ENCODE results near the gene UNC80.

The UNC80 gene

DNA sequence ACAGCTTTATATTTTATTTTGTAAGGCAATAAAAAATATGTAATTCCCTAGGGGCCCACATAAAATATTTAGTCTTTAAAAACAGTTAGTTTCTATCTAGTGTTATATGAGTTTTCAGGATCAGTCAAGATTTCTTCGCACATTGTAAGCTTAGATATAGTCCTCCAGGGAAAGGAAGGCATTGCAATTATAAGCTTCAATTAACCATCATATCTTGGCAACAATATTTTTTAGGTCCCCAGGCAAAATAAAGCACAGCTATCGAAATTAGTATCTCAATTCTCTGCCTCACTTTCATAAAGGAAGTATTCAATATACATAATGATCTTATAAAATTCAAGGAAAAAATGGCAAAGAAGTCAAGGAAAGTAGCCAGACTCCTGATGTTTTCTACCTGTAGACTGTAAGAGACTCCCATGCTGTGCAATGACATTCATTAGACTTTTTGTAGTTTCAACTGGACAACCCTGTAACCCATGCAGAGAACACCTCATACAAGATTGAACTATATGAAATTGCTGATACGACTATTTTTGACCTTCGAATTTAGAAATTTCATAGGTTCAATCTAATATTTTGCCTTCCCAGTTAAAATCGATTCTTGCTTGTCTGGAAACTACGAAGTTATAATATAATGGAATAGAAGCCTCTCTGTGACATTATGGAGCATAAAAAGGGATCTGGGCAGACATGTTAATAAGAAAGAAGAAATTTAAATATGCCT lies 96.8 kb downstream of the UNC80 start:
- DNase-seq (ENCODE audit: low read depth) = no peak
- TF ChIP-seq, protein P1, sequence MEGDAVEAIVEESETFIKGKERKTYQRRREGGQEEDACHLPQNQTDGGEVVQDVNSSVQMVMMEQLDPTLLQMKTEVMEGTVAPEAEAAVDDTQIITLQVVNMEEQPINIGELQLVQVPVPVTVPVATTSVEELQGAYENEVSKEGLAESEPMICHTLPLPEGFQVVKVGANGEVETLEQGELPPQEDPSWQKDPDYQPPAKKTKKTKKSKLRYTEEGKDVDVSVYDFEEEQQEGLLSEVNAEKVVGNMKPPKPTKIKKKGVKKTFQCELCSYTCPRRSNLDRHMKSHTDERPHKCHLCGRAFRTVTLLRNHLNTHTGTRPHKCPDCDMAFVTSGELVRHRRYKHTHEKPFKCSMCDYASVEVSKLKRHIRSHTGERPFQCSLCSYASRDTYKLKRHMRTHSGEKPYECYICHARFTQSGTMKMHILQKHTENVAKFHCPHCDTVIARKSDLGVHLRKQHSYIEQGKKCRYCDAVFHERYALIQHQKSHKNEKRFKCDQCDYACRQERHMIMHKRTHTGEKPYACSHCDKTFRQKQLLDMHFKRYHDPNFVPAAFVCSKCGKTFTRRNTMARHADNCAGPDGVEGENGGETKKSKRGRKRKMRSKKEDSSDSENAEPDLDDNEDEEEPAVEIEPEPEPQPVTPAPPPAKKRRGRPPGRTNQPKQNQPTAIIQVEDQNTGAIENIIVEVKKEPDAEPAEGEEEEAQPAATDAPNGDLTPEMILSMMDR (IDR thresholded peaks at IDR 0.05; ENCODE audit: low read depth, low read length, missing control alignments) = no peak

DNA sequence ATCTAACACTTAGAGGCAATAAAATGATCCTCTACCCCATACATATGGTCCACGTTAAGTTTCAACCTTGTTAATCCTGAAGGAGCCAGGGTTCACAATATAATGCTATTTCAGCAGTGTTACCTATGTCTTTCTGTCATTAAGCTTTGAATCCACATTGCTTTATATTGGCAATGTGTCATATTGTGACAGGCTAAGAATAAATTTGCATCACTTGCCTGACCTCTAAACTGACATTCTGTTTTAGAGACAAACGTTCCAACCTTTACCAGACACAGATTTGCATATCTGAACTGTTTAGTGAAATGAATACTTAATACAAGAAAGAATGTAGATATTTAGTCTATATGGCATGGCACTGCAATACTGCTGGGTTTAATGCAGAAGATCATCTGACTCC lies 98.4 kb downstream of the UNC80 start:
- no peak for DNase-seq (ENCODE audit: low read depth)
- H3K4me3 ChIP-seq (ENCODE audit: low read depth, low read length) = no peak overlapping the region
- TF ChIP-seq, protein P1 (IDR thresholded peaks at IDR 0.05; ENCODE audit: low read depth, low read length, missing control alignments) = no peak

More for the DNA sequence above, 96.8 kb downstream of the UNC80 start:
- no peak overlapping the region for H3K4me3 ChIP-seq (ENCODE audit: low read depth, low read length)

DNA sequence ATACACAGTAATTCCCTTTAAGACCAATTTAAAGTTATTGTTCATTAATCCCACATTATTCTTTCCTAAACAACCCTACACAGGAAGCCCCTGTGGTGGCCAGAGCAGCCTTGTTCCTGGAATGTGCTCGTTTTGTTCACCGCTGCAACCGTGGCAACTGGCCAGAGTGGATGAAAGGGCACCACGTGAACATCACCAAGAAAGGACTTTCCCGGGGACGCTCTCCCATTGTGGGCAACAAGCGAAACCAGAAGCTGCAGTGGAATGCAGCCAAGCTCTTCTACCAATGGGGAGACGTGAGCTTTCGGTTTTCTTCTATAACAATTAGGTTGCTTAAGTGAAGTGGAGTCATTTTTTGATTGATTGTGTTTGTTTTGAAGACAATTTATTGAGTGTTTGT lies 101.0 kb downstream of the UNC80 start:
- DNase-seq (ENCODE audit: low read depth) = no peak
- H3K4me3 ChIP-seq (ENCODE audit: low read depth, low read length) = no peak overlapping the region
- TF ChIP-seq, protein P1 (IDR thresholded peaks at IDR 0.05; ENCODE audit: low read depth, low read length, missing control alignments) = no peak

DNA sequence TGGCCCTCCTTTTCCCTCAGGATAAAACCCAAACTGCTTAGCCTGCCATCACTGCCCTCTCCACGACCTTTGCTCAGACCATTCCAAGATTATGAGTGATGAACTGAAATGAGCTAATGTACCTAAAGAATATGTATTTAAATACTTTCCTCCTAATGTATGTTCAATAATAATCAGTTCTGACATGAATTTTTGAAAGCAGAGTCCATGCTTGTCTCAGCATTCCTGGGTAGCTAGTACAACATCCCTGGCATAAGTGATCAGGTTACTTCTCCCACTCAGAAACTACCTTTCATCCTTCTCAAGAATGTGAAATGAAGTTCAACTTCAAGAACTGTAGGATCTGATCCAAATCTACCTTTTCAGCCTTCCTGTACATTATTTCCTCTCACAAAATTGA lies 103.6 kb downstream of the UNC80 start:
- TF ChIP-seq, protein P1 (IDR thresholded peaks at IDR 0.05; ENCODE audit: low read depth, low read length, missing control alignments) = no peak
- DNase-seq (ENCODE audit: low read depth) = no peak
- no peak overlapping the region for H3K4me3 ChIP-seq (ENCODE audit: low read depth, low read length)

DNA sequence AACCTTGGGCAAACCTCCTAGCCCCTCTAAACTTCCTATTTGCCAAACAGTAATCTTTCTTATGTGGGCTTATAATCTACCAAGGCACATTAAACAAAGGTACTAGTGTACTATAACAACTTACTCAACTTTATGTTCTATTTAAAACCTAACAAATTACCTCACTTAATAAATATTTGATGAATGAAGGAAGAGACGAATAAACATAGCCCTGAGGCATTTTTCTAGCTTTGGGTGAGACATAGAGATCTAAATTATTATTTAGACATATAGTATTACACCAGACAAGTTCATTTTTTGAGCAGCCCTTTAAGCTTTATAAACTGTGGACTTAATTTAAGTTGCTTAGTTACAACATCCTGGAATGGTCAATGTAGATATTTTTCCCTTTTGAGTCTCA lies 104.6 kb downstream of the UNC80 start:
- DNase-seq (ENCODE audit: low read depth) = no peak
- TF ChIP-seq, protein P1 (IDR thresholded peaks at IDR 0.05; ENCODE audit: low read depth, low read length, missing control alignments) = no peak
- no peak overlapping the region for H3K4me3 ChIP-seq (ENCODE audit: low read depth, low read length)

DNA sequence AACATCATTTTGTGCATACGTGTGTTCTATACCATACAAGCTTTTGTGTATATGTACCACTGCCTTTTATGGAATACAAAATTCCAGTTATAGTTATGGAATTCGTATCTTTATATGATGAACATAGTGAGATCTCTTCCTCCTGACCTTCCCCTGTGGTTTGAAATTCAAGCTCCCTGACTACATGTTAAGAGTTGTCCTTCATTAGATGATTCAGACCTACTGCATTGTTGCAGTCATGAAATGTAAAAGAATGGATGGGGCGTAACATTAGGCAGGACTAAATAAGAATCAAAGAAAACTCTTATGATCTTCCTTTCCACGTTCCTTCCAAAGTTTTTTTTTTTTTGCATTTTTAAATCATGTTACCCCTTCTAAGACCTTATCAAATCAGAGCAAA lies 107.1 kb downstream of the UNC80 start:
- TF ChIP-seq, protein P1 (IDR thresholded peaks at IDR 0.05; ENCODE audit: low read depth, low read length, missing control alignments) = no peak
- DNase-seq (ENCODE audit: low read depth) = no peak
- H3K4me3 ChIP-seq (ENCODE audit: low read depth, low read length) = no peak overlapping the region

DNA sequence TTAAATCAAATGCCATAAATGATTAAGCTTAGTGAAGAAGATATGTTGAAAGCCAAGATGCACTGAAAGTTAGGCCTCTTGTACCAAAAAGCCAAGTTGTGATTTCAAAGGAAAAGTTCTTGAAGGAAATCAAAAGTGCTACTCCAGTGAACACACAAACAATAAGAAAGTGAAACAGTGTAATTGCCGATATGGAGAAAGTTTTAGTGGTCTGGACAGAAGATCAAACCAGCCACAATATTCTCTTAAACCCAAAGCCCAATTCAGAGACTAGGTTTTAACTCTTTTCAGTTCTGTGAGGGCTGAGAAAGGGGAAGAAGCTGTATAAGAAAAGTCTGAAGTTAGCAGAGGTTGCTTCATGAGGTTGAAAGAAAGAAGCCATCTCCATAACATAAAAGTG lies 129.0 kb downstream of the UNC80 start:
- DNase-seq (ENCODE audit: low read depth) = no peak
- TF ChIP-seq, protein P1 (IDR thresholded peaks at IDR 0.05; ENCODE audit: low read depth, low read length, missing control alignments) = no peak
- no peak overlapping the region for H3K4me3 ChIP-seq (ENCODE audit: low read depth, low read length)

Measured in GM12864 (cell line).